B cell (primary cell): ENCODE results near the gene NDST1.

Source experiments
- CTCF ChIP-seq: fragments of 200-600 bp; IDR thresholded peaks from one replicate; pipeline ENCODE4 v1.8.0; 2022; ENCODE audit warnings: antibody characterized with exemption, mild to moderate bottlenecking
- EZH2 ChIP-seq: IDR thresholded peaks from 2 replicates; pipeline ENCODE4 v1.6.1; 2012; ENCODE audit warnings: borderline replicate concordance, low read depth, mild to moderate bottlenecking, moderate library complexity, low read length; ENCODE audit not compliant: insufficient read depth, poor library complexity, severe bottlenecking

GRCh38 chr5:150488519-150489359 is 19.2 kb upstream of the NDST1 start:
- TF ChIP-seq CTCF: no peak
- TF ChIP-seq EZH2: no peak
